ENCODE measurements around the gene GSDMA. TPM values are rescaled to one million over a fixed set of nuclear protein-coding genes. Genes with fewer than 3 reads are reported as not detected.

GSDMA gene
- total and polyA plus RNA-seq, 2 donors from 2014 or later = 0.47 to 0.80 TPM

DNA sequence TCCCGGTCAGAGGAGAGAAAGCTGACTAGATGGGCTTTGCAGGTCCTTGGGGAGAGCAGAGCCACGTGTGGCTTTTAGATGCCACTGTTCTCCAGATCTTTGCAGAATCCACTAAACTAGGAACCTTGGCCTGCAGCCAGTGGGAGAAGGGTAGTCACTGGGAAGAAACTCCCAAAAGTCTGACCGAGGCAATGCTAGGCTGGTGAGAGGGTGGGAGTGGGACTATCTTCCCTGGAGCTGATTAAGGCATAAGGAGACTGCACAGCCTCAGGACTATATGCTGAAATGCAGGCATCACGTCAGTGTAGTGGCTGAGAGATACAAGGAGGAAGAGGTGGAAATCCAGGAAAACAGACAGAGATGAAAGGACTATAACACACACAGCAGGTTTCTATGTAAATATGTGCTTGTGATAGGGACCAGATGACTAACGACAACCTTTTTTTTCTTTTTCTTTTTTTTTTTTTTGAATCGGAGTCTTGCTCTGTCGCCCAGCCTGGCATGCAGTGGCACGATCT, 2.2 kb upstream of the GSDMA start:
- intact Hi-C loops (cut with DNase I) = no loop called here
- no peak for DNase-seq
- H3K36me3 ChIP-seq (ENCODE audit: control insufficient read depth in 2 of 3, insufficient read depth in 3 of 3, low read length in 3 of 3) = no peaks in the 10 kb centered on the region
- H3K27ac ChIP-seq (ENCODE audit: low read depth in 2 of 2, low read length in 2 of 2) = no peak overlapping the region
- TF ChIP-seq, protein P1, sequence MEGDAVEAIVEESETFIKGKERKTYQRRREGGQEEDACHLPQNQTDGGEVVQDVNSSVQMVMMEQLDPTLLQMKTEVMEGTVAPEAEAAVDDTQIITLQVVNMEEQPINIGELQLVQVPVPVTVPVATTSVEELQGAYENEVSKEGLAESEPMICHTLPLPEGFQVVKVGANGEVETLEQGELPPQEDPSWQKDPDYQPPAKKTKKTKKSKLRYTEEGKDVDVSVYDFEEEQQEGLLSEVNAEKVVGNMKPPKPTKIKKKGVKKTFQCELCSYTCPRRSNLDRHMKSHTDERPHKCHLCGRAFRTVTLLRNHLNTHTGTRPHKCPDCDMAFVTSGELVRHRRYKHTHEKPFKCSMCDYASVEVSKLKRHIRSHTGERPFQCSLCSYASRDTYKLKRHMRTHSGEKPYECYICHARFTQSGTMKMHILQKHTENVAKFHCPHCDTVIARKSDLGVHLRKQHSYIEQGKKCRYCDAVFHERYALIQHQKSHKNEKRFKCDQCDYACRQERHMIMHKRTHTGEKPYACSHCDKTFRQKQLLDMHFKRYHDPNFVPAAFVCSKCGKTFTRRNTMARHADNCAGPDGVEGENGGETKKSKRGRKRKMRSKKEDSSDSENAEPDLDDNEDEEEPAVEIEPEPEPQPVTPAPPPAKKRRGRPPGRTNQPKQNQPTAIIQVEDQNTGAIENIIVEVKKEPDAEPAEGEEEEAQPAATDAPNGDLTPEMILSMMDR (IDR thresholded peaks at IDR 0.05; ENCODE audit: borderline replicate concordance, extremely low read depth, insufficient read depth) = no peak
- FAIRE-seq = no peak
- no peaks in the 10 kb centered on the region for H3K9me3 ChIP-seq (ENCODE audit: control insufficient read depth in 2 of 3, insufficient read depth in 1 of 3, low read length in 3 of 3)
- no peaks in the 10 kb centered on the region for H3K27me3 ChIP-seq (ENCODE audit: control insufficient read depth, insufficient read depth, low read length)
- H3K9ac ChIP-seq (ENCODE audit: low read length in 3 of 3) = no peak overlapping the region
- no peaks in the 10 kb centered on the region for H3K4me1 ChIP-seq (ENCODE audit: control insufficient read depth in 2 of 3, insufficient read depth in 2 of 3, low read depth in 1 of 3, low read length in 3 of 3)
- H3K4me3 ChIP-seq (ENCODE audit: low read length in 3 of 3) = no peak overlapping the region

DNA sequence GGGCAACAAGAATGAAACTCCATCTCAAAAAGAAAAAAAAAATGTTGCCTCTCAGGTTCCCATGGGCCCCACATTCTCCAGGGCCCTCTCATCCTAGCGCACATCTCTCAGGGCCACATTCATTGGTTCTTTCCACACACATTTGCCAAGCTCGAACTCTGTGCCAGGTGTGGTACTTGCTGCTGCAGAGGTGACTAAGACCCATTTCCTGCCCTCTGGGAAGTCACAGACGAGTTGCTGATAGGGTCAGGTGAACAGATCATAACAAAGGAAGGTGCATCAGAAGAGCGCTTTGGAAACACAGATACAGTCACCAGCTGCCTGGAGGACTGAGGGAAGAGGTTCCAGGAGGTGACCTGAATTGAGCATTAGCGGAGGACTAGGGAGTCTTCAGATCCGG, 1.0 kb downstream of the GSDMA start:
- H3K9ac ChIP-seq (ENCODE audit: low read length in 3 of 3) = no peak overlapping the region
- no peak overlapping the region for H3K27ac ChIP-seq (ENCODE audit: low read depth in 2 of 2, low read length in 2 of 2)
- no peaks in the 10 kb centered on the region for H3K36me3 ChIP-seq (ENCODE audit: control insufficient read depth in 2 of 3, insufficient read depth in 3 of 3, low read length in 3 of 3)
- DNase-seq (no peak), FAIRE-seq (no peak)
- H3K4me1 ChIP-seq (ENCODE audit: control insufficient read depth in 2 of 3, insufficient read depth in 2 of 3, low read depth in 1 of 3, low read length in 3 of 3) = no peaks in the 10 kb centered on the region
- intact Hi-C loops (cut with DNase I) = no loop called here
- no peaks in the 10 kb centered on the region for H3K27me3 ChIP-seq (ENCODE audit: control insufficient read depth, insufficient read depth, low read length)
- no peak overlapping the region for H3K4me3 ChIP-seq (ENCODE audit: low read length in 3 of 3)
- TF ChIP-seq, protein P1 (IDR thresholded peaks at IDR 0.05; ENCODE audit: borderline replicate concordance, extremely low read depth, insufficient read depth) = no peak
- no peaks in the 10 kb centered on the region for H3K9me3 ChIP-seq (ENCODE audit: control insufficient read depth in 2 of 3, insufficient read depth in 1 of 3, low read length in 3 of 3)

DNA sequence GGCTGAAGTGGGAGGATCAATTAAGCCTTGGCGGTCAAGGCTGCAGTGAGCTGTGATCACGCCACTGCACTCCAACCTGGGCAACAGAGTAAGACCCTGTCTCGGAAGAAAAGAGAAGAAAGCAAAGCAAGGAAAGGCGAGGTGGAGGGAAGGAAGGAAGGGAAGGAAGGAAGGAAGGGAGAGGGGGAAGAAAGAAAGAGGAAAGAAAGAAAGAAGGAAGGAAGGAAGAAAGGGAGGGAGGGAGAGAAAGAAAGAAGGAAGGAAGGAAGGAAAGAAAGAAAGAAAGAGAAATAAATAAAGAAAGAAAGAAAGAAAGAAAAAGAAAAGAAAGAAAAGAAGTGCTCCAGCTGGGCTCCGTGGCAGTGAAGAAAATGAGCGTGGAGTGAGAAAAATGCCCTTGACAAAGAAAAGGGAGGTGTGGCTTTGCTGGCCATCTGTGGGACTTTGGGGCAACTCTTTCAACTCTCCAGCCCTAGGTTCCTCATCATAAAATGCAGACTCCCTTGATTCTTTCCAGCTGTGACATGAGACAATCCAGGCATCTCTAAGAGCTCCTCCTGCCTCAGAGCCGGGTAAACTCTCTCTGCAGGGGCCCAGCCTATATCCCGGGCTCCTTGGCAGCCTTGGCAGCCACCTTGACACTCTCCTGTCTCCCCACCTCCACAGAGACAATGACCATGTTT, 2.4 kb downstream of the GSDMA start:
- H3K9ac ChIP-seq (ENCODE audit: low read length in 3 of 3) = no peak overlapping the region
- peak in 1 of 5 donors; percentile 52 for DNase-seq
- H3K27me3 ChIP-seq (ENCODE audit: control insufficient read depth, insufficient read depth, low read length) = no peaks in the 10 kb centered on the region
- H3K36me3 ChIP-seq (ENCODE audit: control insufficient read depth in 2 of 3, insufficient read depth in 3 of 3, low read length in 3 of 3) = no peaks in the 10 kb centered on the region
- FAIRE-seq = no peak
- H3K4me3 ChIP-seq (ENCODE audit: low read length in 3 of 3) = no peak overlapping the region
- no peaks in the 10 kb centered on the region for H3K4me1 ChIP-seq (ENCODE audit: control insufficient read depth in 2 of 3, insufficient read depth in 2 of 3, low read depth in 1 of 3, low read length in 3 of 3)
- H3K27ac ChIP-seq (ENCODE audit: low read depth in 2 of 2, low read length in 2 of 2) = no peak overlapping the region
- H3K9me3 ChIP-seq (ENCODE audit: control insufficient read depth in 2 of 3, insufficient read depth in 1 of 3, low read length in 3 of 3) = no peaks in the 10 kb centered on the region
- intact Hi-C loops (cut with DNase I) = no loop called here
- TF ChIP-seq, protein P1 (IDR thresholded peaks at IDR 0.05; ENCODE audit: borderline replicate concordance, extremely low read depth, insufficient read depth) = no peak
